LNCaP clone FGC (cell line): Measurements from ENCODE around the gene FCMR.

Experiments
- DNase-seq: peaks from one replicate; pipeline ENCODE4 v3.0.0-alpha.2; 2011; ENCODE audit warnings: low read depth
- H3K4me3 ChIP-seq: 2 replicates; pipeline ENCODE4 v1.5.1; 2011; ENCODE audit warnings: mild to moderate bottlenecking, low read depth, low read length, control low read depth
- TF ChIP-seq, protein P1 (sequence below): IDR thresholded peaks from 2 replicates; pipeline ENCODE4 v1.5.1; 2012; ENCODE audit warnings: mild to moderate bottlenecking; ENCODE audit not compliant: control insufficient read depth, insufficient read depth; ENCODE audit errors: extremely low read depth

Gene FCMR

DNA sequence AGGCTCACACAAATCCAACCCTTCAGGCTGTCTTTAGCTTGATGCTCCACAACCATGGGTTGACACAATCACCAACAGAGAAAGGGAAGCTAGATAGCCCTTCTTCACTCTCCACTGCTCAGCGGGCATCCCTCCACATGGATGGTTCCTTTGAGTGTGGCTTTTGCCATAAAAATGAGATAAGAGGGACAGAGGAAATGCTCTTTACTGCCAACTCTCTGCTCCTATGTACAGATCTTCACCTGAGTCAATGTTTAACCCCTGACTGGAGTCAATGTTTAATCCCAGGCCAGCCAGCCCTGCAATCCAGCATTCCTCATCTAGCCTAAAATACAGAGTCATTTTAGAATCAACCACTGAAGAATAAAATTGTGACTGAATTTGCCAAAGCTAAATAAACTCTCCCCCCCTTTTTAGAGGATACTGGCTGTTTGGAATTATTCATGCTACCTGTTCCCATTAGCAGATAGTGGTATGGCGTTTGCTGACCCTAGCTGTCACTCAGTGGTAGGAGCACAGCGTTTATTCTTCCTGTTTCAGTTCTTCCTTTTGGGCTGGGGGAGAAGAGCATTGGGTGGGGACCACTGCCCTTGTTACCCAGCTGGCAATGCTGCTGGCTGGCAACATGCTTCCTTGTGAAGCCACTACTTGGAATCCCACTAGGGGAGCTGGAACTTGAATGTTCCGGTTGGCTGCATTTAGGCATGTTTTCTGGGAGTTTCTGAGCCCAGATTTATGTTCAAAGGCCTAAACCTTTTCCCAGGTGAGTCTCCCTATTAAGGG lies 29.8 kb upstream of the FCMR start:
- TF ChIP-seq, protein P1, sequence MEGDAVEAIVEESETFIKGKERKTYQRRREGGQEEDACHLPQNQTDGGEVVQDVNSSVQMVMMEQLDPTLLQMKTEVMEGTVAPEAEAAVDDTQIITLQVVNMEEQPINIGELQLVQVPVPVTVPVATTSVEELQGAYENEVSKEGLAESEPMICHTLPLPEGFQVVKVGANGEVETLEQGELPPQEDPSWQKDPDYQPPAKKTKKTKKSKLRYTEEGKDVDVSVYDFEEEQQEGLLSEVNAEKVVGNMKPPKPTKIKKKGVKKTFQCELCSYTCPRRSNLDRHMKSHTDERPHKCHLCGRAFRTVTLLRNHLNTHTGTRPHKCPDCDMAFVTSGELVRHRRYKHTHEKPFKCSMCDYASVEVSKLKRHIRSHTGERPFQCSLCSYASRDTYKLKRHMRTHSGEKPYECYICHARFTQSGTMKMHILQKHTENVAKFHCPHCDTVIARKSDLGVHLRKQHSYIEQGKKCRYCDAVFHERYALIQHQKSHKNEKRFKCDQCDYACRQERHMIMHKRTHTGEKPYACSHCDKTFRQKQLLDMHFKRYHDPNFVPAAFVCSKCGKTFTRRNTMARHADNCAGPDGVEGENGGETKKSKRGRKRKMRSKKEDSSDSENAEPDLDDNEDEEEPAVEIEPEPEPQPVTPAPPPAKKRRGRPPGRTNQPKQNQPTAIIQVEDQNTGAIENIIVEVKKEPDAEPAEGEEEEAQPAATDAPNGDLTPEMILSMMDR: no peak
- no peak overlapping the region for H3K4me3 ChIP-seq
- no peak for DNase-seq

DNA sequence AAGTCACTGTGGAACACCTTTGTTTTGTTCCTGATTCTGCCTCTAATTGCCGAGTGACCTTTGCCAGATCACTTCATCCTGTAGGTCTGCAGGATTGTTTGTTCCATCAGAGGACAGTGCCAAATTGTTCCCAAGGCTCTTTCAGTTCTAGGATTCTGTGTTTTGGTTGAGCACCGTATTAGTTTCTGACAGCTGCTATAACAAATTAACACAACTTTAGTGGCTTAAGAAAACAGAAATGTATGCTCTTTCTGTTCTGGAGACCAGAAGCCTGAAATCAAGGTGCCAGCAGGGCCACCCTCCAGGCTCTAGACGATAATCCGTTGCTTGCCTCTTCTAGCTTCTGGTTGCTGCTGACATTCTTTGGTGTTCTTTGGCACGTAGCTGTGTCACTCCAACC lies 27.9 kb upstream of the FCMR start:
- no peak for DNase-seq
- TF ChIP-seq, protein P1: no peak
- H3K4me3 ChIP-seq: no peak overlapping the region

DNA sequence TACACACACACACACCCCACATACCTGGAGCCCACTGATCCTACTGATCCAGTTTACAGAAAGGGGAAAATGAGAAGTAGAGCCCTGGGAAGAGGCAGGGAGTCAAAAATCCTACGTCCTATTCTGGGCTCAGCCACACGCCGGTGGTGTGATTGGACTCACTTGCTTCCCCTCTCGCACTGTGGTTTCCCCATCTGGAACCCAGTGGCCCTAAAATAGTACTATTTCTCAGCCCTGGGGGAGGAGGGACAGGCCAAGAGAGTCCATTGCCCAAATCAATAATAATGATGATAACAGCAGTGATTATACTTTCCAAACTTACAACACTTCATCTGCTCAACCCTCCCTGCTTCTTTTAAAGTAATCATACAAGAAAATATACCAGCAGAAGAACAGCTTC lies 27.5 kb upstream of the FCMR start:
- no peak for DNase-seq
- TF ChIP-seq, protein P1: no peak
- H3K4me3 ChIP-seq: no peak overlapping the region

DNA sequence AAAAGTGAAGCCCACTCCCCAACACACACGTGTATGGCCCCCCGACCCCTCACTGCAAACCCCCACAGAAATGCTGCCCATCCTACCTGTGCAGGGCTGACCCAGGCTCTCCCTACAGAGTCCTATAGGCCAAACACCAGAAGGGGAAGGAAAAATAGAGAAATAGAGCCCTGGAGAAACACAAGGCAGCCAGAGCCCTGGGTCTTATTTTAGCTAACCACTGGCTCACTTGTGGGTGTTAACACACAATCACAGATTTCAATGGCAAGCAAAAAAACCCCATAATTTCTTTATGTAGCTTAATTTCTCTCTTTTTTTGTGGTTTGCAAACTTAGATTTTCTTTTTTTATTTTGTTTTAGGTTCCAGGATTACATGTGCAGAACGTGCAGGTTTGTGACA lies 25.5 kb upstream of the FCMR start:
- no peak overlapping the region for H3K4me3 ChIP-seq
- TF ChIP-seq, protein P1: no peak
- DNase-seq: no peak

DNA sequence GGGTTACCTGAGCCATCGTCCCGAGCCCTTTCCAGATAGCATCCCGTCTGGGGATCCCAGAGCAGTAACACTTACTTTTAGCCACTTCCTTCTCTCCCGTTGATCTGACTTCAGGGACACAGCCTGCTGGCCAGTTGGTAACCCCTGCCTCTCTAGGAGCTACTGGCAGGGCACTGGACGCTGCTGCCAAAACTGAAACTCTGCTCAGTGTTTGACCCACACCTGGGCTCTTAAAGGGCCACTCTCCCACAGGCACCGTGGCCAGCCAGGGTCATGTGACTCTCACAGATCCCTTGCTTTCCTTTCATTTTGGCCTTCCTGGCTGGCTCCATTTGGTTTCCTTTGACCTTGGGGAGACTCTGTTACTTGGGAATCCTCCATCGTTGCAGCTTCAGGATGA lies 24.5 kb upstream of the FCMR start, which contains the start of gene PIGR:
Gene PIGR, minus strand, starts transcription at position 206 of the 400 bp plus-strand sequence. CDS start 5,935 bp downstream, outside the sequence.
- H3K4me3 ChIP-seq: no peak within 1 kb of the TSS
- TF ChIP-seq, protein P1: no peak
- no peak for DNase-seq

DNA sequence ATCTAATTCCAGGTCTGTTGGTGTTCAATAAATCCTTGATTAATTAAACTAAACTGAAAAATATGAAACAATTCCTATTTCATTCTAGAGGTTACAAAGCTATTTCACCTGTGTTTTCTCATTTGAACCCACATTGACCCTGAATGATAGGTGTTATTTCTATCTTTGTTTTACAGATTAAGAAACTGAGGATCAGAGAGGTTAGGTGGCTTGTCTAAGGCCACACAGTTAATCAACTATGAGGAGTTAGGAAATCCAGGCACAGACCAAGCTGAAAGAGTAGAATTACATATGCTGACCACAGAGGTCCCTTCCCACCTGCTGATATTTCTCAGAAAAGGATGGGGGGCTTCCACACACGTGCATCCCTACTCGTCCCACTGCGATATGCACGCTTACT lies 24.0 kb upstream of the FCMR start:
- no peak overlapping the region for H3K4me3 ChIP-seq
- DNase-seq: no peak
- TF ChIP-seq, protein P1: no peak

DNA sequence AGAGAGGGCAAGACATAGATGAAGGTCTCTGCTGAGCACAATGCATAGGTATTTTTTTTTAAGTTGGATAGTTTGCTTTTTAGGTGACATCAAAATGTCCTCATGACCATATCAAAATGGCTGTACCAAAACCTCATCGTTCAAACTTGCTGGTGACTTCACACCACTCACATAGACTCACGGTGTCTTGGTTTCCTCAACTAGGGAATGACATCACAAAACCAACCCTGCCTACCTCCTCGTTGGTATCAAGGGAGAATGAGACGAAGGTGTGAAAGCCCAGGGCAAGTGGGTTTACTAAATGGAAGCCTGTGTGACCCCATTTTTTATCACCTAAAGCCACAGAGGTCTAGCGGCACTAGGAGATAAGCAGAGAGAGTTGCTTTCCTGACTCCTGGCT lies 23.0 kb upstream of the FCMR start:
- no peak overlapping the region for H3K4me3 ChIP-seq
- TF ChIP-seq, protein P1: no peak
- DNase-seq: no peak
